Inflammatory macrophage treated with lipopolysaccharide for 4 hours (primary cell): Measurements from ENCODE around the gene RSAD2.
A peak's percentile ranks its signal among the peaks of the same experiment; 100 is the strongest.

ENCODE experiments used
- DNase-seq: peaks from one replicate; pipeline ENCODE4 v3.0.0-alpha.2; 2020

The RSAD2 gene

GRCh38 chr2:6908291-6908690 is 30.7 kb downstream of the RSAD2 start:
- DNase-seq: no peak

- peak; percentile 35 for DNase-seq
Observed at GRCh38 chr2:6909431-6910385, 32.1 kb downstream of the RSAD2 start.

- DNase-seq: no peak
Observed at GRCh38 chr2:6911721-6912120, 34.1 kb downstream of the RSAD2 start.

- DNase-seq: no peak
Observed at GRCh38 chr2:6913415-6914157, 36.0 kb downstream of the RSAD2 start.

- no peak for DNase-seq
Observed at GRCh38 chr2:6914828-6915227, 37.3 kb downstream of the RSAD2 start.

- no peak for DNase-seq
Observed at GRCh38 chr2:6915399-6915798, 37.8 kb downstream of the RSAD2 start.

GRCh38 chr2:6916224-6916623 is 38.6 kb downstream of the RSAD2 start:
- no peak for DNase-seq

- no peak for DNase-seq
Observed at GRCh38 chr2:6916736-6917070, 39.1 kb downstream of the RSAD2 start.

GRCh38 chr2:6917071-6917760 is 39.6 kb downstream of the RSAD2 start, which contains the start of gene RNF144A:
TSS of gene RNF144A (plus strand) at chr2:6917412. CDS start at chr2:6996927, 79,515 bp downstream.
- peak; percentile 72 for DNase-seq

- DNase-seq: no peak
Observed at GRCh38 chr2:6917761-6918421, 40.3 kb downstream of the RSAD2 start.

GRCh38 chr2:6919901-6920742 is 42.5 kb downstream of the RSAD2 start:
- DNase-seq: no peak

GRCh38 chr2:6920743-6921064 is 43.1 kb downstream of the RSAD2 start:
- no peak for DNase-seq

GRCh38 chr2:6921321-6921922 is 43.8 kb downstream of the RSAD2 start:
- DNase-seq: no peak

GRCh38 chr2:6922201-6922656 is 44.7 kb downstream of the RSAD2 start:
- DNase-seq: no peak

- DNase-seq: no peak
Observed at GRCh38 chr2:6923319-6923718, 45.7 kb downstream of the RSAD2 start.

- DNase-seq: no peak
Observed at GRCh38 chr2:6924101-6924923, 46.7 kb downstream of the RSAD2 start.

- no peak for DNase-seq
Observed at GRCh38 chr2:6924924-6925409, 47.4 kb downstream of the RSAD2 start.

GRCh38 chr2:6926071-6926732 is 48.6 kb downstream of the RSAD2 start:
- no peak for DNase-seq

- DNase-seq: no peak
Observed at GRCh38 chr2:6927186-6927585, 49.6 kb downstream of the RSAD2 start.

- DNase-seq: no peak
Observed at GRCh38 chr2:6927753-6928152, 50.2 kb downstream of the RSAD2 start.
